HepG2 (cell line): Measurements from ENCODE around the gene SEC14L2. TPM values are rescaled to one million over a fixed set of nuclear protein-coding genes. Genes with fewer than 3 reads are reported as not detected.
A peak's percentile ranks its signal among the peaks of the same experiment; 100 is the strongest.

Experiments used
- AHR ChIP-seq: IDR thresholded peaks from 2 replicates; pipeline ENCODE4 v1.6.1; 2018; ENCODE audit warnings: missing genetic modification reagents, missing compliant biosample characterization
- DR1 ChIP-seq: sonication (generic); formaldehyde crosslinking; IDR thresholded peaks from 2 replicates; pipeline ENCODE4 v1.8.0; 2021; ENCODE audit warnings: mild to moderate bottlenecking, missing genetic modification reagents, inconsistent platforms
- E2F2 ChIP-seq: sonication (generic); formaldehyde crosslinking; IDR thresholded peaks from 2 replicates; pipeline ENCODE4 v1.4.0; 2020; ENCODE audit warnings: missing genetic modification reagents, borderline replicate concordance
- KIAA2018 ChIP-seq: sonication (generic); formaldehyde crosslinking; IDR thresholded peaks from 2 replicates; pipeline ENCODE4 v1.5.0; 2020; ENCODE audit warnings: mild to moderate bottlenecking, missing genetic modification reagents, borderline replicate concordance
- NONO ChIP-seq, 2 experiments: fragments of 450-650 bp in 1 of 2; sonication (generic) in 1 of 2; formaldehyde crosslinking in 1 of 2; IDR thresholded peaks in 1 of 2; conservative IDR thresholded peaks in 1 of 2; 2 replicates each; pipeline versions ENCODE4 v1.6.1 to v1.8.0; 2017 to 2022; ENCODE audit warnings: mild to moderate bottlenecking in 1 of 2, missing genetic modification reagents in 1 of 2, moderate library complexity in 1 of 2
- SP140L ChIP-seq: sonication (generic); formaldehyde crosslinking; IDR thresholded peaks from 2 replicates; pipeline ENCODE4 v1.4.0; 2020; ENCODE audit warnings: missing genetic modification reagents, borderline replicate concordance
- XBP1 ChIP-seq: sonication (generic); formaldehyde crosslinking; IDR thresholded peaks from 2 replicates; pipeline ENCODE4 v1.5.0; 2020; ENCODE audit warnings: missing genetic modification reagents
- ZNF407 ChIP-seq: sonication (generic); formaldehyde crosslinking; IDR thresholded peaks from one replicate; pipeline ENCODE4 v1.5.1; 2020; ENCODE audit warnings: mild to moderate bottlenecking, missing genetic modification reagents; ENCODE audit errors: not compliant biosample characterization
- ZNF446 ChIP-seq: sonication (generic); formaldehyde crosslinking; IDR thresholded peaks from 2 replicates; pipeline ENCODE4 v1.5.0; 2020; ENCODE audit warnings: mild to moderate bottlenecking, missing genetic modification reagents
- polyA plus RNA-seq, 8 experiments: library from polyadenylated mRNA; depleted of rRNA in 3 of 8; stranded (reverse) in 7 of 8; unstranded in 1 of 8; fragments of >200 nt; fragmentation: Illumina TruSeq in 4 of 8; extraction: Trizol in 4 of 8; gene quantifications; 2 replicates each; pipeline versions ENCODE4 v1.2.1 to v1.2.3, GENCODE V29; 2011 to 2016; ENCODE audit warnings: low read depth in 4 of 8, missing spikeins in 1 of 8, mixed read lengths in 1 of 8; ENCODE audit not compliant: insufficient read depth in 1 of 8
- total RNA-seq, 5 experiments: library from RNA; depleted of rRNA; stranded (reverse); fragments of >200 nt; fragmentation: Illumina TruSeq; extraction: Trizol; gene quantifications; 2 replicates each; pipeline ENCODE4 v1.2.3, GENCODE V29; 2016; ENCODE audit warnings: low read depth in 1 of 5

Gene SEC14L2
- total and polyA plus RNA-seq, 2 of the 13 experiments (the other 11 are each of a cell fraction or from before 2014, with no cell fraction given), result 4.1 to 5.1 TPM

GRCh38 chr22:30356449-30357235 is 40.2 kb upstream of the SEC14L2 start, which contains the start of the genes CCDC157 and SF3A1 (continued):
- peak; percentile 23 for TF ChIP-seq ZNF407
- TF ChIP-seq E2F2 (CRISPR knock-in tag), result peak; percentile 64
- TF ChIP-seq KIAA2018 (CRISPR knock-in tag), result no peak
- no peak for TF ChIP-seq SP140L (CRISPR knock-in tag)
- TF ChIP-seq ZNF446, result 0 out of 2 replicates have a peak, but pooled peaks have one; percentile 68
- TF ChIP-seq XBP1 (CRISPR knock-in tag), result no peak
- peak; percentile 68; the same call in 1 of the 2 replicates for TF ChIP-seq DR1 (CRISPR knock-in tag)
- TF ChIP-seq NONO (IDR thresholded peaks at IDR 0.05), result no peak
- peak; percentile 54; the same call in 1 of the 2 replicates for TF ChIP-seq NONO (CRISPR knock-in tag; conservative IDR thresholded peaks at IDR 0.05)
- TF ChIP-seq AHR (CRISPR knock-in tag), result peak; percentile 84; the same call in 1 of the 2 replicates
